ENCODE results near the gene SLC25A23. TPM values are rescaled to one million over a fixed set of nuclear protein-coding genes. Genes with fewer than 3 reads are reported as not detected.

Gene SLC25A23
- total and polyA plus RNA-seq, 12 donors = 53.4 to 126 (median 94.6) TPM

DNA sequence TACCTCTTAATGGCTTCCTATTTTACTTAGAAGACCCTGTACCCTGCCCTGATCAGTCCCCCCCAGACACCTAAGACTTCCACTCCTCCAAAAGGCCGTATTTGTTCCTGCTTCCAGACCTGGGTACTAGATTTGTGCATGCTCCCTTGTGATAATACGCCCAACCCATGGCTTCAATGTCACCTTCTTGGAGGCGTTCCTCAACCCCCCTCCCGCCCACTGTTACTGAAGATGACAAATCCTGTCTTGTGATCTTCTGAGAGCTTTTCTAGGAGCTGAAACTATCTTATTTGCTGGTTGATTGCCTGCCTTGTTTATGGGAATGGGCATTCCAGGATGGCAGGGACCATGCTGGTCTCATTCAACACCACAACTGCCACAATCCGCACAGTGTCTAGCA lies 9.4 kb downstream of the SLC25A23 start:
- TF ChIP-seq, protein P1, sequence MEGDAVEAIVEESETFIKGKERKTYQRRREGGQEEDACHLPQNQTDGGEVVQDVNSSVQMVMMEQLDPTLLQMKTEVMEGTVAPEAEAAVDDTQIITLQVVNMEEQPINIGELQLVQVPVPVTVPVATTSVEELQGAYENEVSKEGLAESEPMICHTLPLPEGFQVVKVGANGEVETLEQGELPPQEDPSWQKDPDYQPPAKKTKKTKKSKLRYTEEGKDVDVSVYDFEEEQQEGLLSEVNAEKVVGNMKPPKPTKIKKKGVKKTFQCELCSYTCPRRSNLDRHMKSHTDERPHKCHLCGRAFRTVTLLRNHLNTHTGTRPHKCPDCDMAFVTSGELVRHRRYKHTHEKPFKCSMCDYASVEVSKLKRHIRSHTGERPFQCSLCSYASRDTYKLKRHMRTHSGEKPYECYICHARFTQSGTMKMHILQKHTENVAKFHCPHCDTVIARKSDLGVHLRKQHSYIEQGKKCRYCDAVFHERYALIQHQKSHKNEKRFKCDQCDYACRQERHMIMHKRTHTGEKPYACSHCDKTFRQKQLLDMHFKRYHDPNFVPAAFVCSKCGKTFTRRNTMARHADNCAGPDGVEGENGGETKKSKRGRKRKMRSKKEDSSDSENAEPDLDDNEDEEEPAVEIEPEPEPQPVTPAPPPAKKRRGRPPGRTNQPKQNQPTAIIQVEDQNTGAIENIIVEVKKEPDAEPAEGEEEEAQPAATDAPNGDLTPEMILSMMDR (IDR thresholded peaks at IDR 0.05) = no peak
- Histone ChIP-seq H3K4me3 (no peak overlapping the region), H3K27me3 (no peaks in the 10 kb centered on the region), H3K4me1 (no peaks in the 10 kb centered on the region), H3K27ac (no peak overlapping the region), H3K9me3 (peaks cover 0 to 45% (median 10%) of the 10 kb centered on the region in 11 donors), H3K36me3 (peaks cover 0 to 80% (median 23%) of the 10 kb centered on the region in 9 donors)
- DNase-seq = no peak
- intact Hi-C loops (cut with DNase I) = no loop called here
- ATAC-seq = peak in 1 of 8 donors; percentile 11
- 94% methylated on average over 5 of the region's 5 CpGs for WGBS, 2 donors

DNA sequence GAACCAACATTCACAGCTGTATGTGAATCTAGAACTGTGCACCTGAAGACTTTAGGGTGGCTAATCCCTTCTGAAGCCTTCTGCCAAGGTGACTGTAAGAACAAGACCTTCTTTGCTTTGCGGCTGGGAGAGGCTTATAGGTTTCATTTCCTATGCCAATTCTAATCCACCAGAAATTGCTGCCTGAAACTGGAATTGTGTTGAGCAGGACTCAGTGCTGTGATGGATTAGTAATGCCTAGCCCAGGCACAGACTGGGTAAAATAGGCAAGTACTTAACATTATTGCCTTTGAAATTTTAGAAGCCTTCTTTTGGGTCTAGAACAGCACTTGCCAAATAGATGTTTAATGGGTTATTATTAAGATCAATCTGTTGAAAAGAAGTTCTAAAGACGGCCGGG lies 11.5 kb downstream of the SLC25A23 start:
- intact Hi-C loops (cut with DNase I) = no loop called here
- Histone ChIP-seq H3K36me3 (peaks cover 0 to 64% (median 7%) of the 10 kb centered on the region in 9 donors), H3K4me1 (no peaks in the 10 kb centered on the region), H3K27me3 (no peaks in the 10 kb centered on the region), H3K27ac (no peak overlapping the region), H3K4me3 (no peak overlapping the region), H3K9me3 (peaks cover 0 to 26% (median 0%) of the 10 kb centered on the region in 11 donors)
- whole genome bisulfite sequencing, 2 donors = 89 to 93% methylated on average over 3 of the region's 3 CpGs
- TF ChIP-seq, protein P1 (IDR thresholded peaks at IDR 0.05) = no peak
- DNase-seq (no peak), ATAC-seq (no peak)

DNA sequence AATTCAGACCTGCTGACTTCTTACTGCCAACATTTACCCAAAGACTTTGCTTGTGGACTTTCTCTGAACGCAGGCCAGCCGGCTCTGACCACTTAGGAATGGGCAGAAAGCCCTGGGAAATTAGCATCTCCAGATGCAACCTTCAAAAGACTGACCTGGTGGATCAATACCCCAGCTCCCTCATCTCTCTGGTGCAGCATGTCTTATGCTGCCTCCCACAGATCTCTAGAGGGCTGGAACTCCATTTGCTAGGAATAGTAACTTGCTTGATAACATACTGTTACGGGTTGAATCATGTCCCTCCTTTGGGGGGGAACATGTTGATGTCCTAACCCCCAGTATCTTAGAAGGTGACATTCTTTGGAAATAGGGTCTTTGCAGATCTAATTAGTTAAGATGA lies 13.1 kb downstream of the SLC25A23 start:
- WGBS, 2 donors = 93 to 98% methylated on average over 3 of the region's 3 CpGs
- Histone ChIP-seq H3K9me3 (peaks cover 0 to 24% (median 0%) of the 10 kb centered on the region in 11 donors), H3K4me1 (no peaks in the 10 kb centered on the region), H3K27me3 (no peaks in the 10 kb centered on the region), H3K36me3 (peaks cover 0 to 48% (median 7%) of the 10 kb centered on the region in 9 donors), H3K4me3 (no peak overlapping the region), H3K27ac (no peak overlapping the region)
- ATAC-seq (no peak), DNase-seq (no peak)
- TF ChIP-seq, protein P1 (IDR thresholded peaks at IDR 0.05) = no peak
- intact Hi-C loops (cut with DNase I) = no loop called here

DNA sequence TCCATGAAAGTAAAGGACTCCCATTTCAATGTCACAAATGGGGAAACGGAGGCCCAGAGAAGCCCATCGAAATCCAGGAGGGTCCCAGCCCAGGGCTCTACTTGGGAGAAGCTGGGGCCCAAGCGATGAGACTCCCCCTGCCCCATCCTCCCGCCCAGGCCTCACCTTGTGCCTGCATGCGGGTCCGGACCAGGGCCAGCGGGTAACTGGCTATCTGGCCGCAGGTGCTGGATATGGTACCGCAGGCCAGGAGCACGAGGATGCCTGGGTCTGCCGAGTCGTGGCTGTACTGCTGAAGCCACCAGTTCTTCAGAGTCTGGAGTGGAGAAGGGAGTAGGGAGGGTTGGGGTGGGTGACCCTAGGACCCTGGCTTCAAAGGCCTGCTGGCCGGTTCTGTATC lies 15.6 kb downstream of the SLC25A23 start:
- no peaks in the 10 kb centered on the region for H3K4me1 ChIP-seq
- intact Hi-C loops (cut with DNase I) = no loop called here
- TF ChIP-seq, protein P1 (IDR thresholded peaks at IDR 0.05) = no peak
- DNase-seq (no peak), ATAC-seq (no peak)
- H3K27ac ChIP-seq = no peak overlapping the region
- H3K27me3 ChIP-seq = no peaks in the 10 kb centered on the region
- H3K36me3 ChIP-seq = peaks cover 0 to 31% (median 7%) of the 10 kb centered on the region in 9 donors
- 88 to 90% methylated on average over 13 of the region's 13 CpGs for WGBS, 2 donors
- no peak overlapping the region for H3K4me3 ChIP-seq
- peaks cover 0 to 24% (median 0%) of the 10 kb centered on the region in 11 donors for H3K9me3 ChIP-seq

All from heart right ventricle (tissue), 16 donors.